Left renal cortex interstitium (tissue), 4 donors: Measurements from ENCODE around the gene MMP24. TPM values are rescaled to one million over a fixed set of nuclear protein-coding genes. Genes with fewer than 3 reads are reported as not detected.
"Not testable (repeated sequence)": the region's sequence is repeated elsewhere in the genome, so short reads cannot be mapped to it uniquely, and the experiment has no call there.

Source experiments
- DNase-seq, 4 donors: peaks; one replicate each; pipeline ENCODE4 v3.0.0-alpha.2; 2013; ENCODE audit warnings: low read depth in 4 of 4, low spot score in 2 of 4, missing footprints in 1 of 4
- polyA plus RNA-seq, 4 donors: library from polyadenylated mRNA; unstranded; fragments of 120-200 nt; gene quantifications; one replicate each; pipeline ENCODE4 v1.2.1, GENCODE V29; 2013; ENCODE audit not compliant: insufficient read length in 4 of 4

The MMP24 gene
- polyA plus RNA-seq, 4 donors: 1.7 to 2.5 (median 2.5) TPM

GRCh38 chr20:35252598-35252997 lies 26.1 kb downstream of the MMP24 start:
- not testable (repeated sequence) for DNase-seq

DNA sequence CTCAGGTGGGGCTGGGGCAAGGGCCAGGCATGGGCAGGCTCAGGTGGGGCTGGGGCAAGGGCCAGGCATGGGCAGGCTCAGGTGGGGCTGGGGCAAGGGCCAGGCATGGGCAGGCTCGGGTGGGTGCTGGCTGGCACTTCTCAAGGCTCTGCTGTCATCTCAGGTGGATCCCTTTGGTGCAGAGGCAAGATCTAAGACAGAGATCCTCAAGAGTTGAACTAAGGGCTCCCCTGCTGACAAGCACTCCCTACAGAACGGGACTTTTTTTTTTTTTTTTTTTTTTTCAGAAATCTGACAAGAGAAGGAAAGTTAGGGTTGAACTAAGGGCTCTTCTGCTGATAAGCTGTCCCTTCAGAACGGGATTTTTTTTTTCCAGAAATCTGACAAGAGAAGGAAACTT lies 26.5 kb downstream of the MMP24 start:
- DNase-seq: no peak

GRCh38 chr20:35254448-35254999 lies 28.0 kb downstream of the MMP24 start:
- no peak for DNase-seq

- DNase-seq: no peak
Measured at GRCh38 chr20:35257175-35257909, 30.9 kb downstream of the MMP24 start.

DNA sequence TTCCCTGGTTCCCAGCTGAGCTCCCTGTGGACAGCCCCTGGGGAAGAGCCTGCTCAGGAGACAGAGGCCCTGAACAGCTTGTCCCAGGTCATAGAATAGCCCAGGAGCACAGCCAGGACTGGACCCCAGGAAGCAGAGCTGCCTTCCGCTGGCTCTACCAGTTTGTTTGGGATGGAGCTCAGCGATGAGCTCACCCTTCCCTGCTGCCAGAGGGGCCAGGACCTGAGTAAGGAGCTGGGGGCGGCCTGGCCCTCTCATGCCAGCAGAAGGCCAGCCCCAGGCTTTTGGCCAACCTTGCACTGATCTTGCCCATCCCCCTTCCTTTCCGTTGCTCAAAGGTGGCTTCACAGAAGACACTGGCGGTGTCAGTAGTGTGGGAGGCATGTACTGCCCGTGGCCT lies 33.9 kb downstream of the MMP24 start:
- no peak for DNase-seq

DNA sequence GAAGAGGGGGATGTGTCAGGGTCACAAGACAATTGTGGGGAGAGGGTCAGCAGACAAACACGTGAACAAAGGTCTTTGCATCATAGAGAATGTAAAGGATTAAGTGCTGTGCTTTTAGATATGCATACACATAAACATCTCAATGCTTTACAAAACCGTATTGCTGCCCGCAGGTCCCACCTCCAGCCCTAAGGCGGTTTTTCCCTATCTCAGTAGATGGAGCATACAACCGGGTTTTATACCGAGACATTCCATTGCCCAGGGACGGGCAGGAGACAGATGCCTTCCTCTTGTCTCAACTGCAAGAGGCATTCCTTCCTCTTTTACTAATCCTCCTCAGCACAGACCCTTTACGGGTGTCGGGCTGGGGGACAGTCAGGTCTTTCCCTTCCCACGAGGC lies 35.8 kb downstream of the MMP24 start:
- DNase-seq: not testable (repeated sequence)

DNA sequence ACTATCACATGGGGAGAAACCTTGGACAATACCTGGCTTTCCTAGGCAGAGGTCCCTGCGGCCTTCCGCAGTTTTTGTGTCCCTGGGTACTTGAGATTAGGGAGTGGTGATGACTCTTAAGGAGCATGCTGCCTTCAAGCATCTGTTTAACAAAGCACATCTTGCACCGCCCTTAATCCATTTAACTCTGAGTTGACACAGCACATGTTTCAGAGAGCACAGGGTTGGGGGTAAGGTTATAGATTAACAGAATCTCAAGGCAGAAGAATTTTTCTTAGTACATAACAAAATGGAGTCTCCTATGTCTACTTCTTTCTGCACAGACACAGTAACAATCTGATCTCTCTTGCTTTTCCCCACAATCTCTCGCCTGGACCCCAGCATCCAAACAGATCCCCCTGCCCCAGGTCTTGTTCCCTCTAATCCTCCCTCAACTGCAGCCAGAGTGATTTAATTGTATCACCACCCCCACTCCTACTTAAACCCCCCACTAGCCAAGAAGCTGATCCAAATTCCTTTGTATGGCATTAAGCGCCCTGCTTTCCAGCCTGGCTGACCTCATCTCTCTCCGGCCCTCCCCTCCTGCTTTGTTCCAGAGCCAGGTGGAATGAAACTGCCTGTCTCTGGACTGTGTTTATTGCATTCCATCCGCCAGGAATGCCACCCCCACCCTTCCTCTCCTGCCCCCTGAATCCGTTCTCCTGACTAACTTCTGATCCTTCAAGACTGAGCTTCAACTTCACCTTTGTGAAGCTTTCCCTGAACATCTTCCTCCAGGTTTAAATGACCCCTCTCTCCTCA lies 36.4 kb downstream of the MMP24 start:
- DNase-seq: peak in 1 of 4 donors; percentile 65

- no peak for DNase-seq
Measured at GRCh38 chr20:35263532-35264341, 37.2 kb downstream of the MMP24 start.

GRCh38 chr20:35264755-35265154 lies 38.3 kb downstream of the MMP24 start:
- DNase-seq: no peak

GRCh38 chr20:35267092-35267491 lies 40.6 kb downstream of the MMP24 start:
- DNase-seq: no peak

GRCh38 chr20:35269055-35269781 lies 42.7 kb downstream of the MMP24 start:
- peak in 1 of 4 donors; percentile 41 for DNase-seq

DNA sequence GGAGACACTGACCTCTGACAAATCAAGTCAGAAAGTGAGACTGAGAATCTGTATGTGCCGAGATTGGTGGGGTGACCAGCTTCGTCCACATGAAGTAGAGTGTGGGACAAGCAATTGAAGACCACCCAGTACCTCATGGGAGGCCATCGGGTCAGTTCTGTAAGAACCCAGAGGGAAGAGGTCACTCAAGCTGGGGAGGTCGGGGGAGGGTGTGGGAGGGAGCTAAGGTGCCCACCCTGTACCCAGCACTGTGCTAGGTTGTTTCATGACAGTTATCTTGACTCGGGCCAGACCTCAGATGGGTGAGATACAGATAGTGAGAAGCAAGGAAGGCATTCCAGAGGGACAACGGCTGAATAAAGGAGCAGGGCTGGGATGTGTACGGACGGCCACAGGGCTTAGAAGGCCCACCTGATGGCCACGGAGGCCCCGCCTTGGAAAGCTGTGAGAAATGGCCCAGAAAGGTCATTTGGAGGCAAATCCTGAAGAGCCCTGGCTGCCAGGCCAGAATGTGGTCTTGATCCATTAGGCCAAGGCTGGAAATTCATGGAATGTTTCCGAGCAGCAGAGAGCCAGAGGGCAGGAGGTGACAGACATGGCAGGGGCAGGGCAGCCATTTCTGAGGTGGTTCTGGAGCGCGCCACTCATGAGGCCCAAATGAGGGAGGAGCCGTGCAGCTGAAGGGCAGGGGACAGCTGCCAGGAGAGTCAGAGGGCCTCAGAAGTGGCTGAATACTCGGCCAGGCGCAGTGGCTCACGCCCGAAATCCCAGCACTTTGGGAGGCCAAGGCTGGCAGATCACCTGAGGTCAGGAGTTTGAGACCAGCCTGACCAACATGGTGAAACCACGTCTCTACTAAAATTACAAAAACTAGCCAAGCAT lies 43.8 kb downstream of the MMP24 start:
- DNase-seq: no peak

GRCh38 chr20:35271073-35271882 lies 44.8 kb downstream of the MMP24 start:
- DNase-seq: no peak

GRCh38 chr20:35271904-35272303 lies 45.4 kb downstream of the MMP24 start:
- no peak for DNase-seq

GRCh38 chr20:35273449-35274171 lies 47.1 kb downstream of the MMP24 start:
- no peak for DNase-seq

DNA sequence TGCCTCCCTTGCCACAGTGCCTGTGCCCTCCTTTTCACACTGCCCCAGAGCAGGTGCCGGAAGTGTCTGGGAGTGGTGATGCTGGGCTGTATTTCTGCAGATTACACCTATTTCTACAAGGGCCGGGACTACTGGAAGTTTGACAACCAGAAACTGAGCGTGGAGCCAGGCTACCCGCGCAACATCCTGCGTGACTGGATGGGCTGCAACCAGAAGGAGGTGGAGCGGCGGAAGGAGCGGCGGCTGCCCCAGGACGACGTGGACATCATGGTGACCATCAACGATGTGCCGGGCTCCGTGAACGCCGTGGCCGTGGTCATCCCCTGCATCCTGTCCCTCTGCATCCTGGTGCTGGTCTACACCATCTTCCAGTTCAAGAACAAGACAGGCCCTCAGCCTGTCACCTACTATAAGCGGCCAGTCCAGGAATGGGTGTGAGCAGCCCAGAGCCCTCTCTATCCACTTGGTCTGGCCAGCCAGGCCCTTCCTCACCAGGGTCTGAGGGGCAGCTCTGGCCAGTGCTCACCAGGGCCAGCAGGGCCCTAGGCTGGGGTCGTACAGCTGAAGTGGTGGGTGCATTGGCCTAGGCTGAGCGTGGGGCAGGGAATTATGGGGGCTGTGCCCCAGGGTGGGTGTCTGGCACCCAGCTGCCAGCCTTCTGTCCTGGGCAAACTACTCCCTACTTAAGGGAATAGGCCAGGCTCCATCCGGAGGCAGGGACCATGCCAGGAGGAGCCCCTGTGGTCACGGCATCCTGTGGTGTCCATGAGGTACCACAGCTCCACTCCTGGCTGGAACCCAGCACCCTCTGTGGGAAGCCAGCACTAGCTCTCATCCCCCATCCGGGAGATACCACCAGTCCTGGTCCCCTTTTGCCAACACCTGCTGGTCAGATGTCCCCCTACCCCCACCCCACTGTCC lies 47.9 kb downstream of the MMP24 start:
- no peak for DNase-seq
